HUES64 (cell line): ENCODE data around the gene SCOC.

Experiments
- H3K27ac ChIP-seq: 2 replicates; pipeline ENCODE4 v1.7.0; 2013; ENCODE audit warnings: low read depth, low read length, inconsistent platforms
- H3K27me3 ChIP-seq: 2 replicates; pipeline ENCODE4 v1.6.1; 2013; ENCODE audit warnings: mild to moderate bottlenecking, low read length; ENCODE audit not compliant: insufficient read depth
- H3K36me3 ChIP-seq: 2 replicates; pipeline ENCODE4 v1.6.1; 2013; ENCODE audit warnings: mild to moderate bottlenecking, low read length; ENCODE audit not compliant: insufficient read depth
- H3K4me1 ChIP-seq: 2 replicates; pipeline ENCODE4 v1.6.1; 2013; ENCODE audit warnings: mild to moderate bottlenecking, low read length, moderate library complexity; ENCODE audit not compliant: insufficient read depth
- H3K4me3 ChIP-seq: 2 replicates; pipeline ENCODE4 v1.5.1; 2013; ENCODE audit warnings: mild to moderate bottlenecking, low read length, moderate library complexity
- H3K9ac ChIP-seq: 2 replicates; pipeline ENCODE4 v1.6.1; 2013; ENCODE audit warnings: mild to moderate bottlenecking, low read depth, low read length
- H3K9me3 ChIP-seq: 2 replicates; pipeline ENCODE4 v1.6.1; 2013; ENCODE audit warnings: low read depth, low read length; ENCODE audit not compliant: insufficient read depth
- WGBS: fragments of 150-250, 120-280 bp; methylation state at CpG from one replicate; pipeline ENCODE4 v1.1.7; 2013; ENCODE audit warnings: missing lambda C conversion rate; 5-methylcytosine and 5-hydroxymethylcytosine counted together

SCOC gene

DNA sequence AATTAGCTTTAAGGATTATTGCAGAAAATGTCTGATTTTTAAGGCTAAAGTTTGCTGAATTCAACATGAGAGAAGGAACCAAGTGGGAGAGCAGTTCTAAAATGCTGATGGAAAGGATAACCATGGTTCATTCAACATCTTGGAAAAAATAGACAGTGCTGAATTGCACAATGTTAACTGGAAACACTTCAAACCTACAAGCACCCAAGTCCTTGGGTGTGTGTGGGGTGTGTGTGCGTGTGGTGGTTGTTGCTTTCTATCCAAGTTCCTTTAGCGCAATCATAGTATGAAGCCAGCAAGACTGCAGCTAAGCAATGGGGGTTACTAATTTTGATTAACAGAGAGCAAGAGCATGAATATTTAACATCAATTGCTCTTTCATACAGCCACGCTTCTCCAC is 29.3 kb upstream of the SCOC start:
- no peak overlapping the region for H3K27ac ChIP-seq
- WGBS, result 89% methylated on average over 3 of the region's 3 CpGs
- H3K27me3 ChIP-seq, result no peaks in the 10 kb centered on the region
- peaks cover 22% of the 10 kb centered on the region for H3K4me1 ChIP-seq
- no peaks in the 10 kb centered on the region for H3K36me3 ChIP-seq
- H3K9ac ChIP-seq, result peak overlapping the region; percentile 13; the same call in 1 of the 2 replicates
- H3K9me3 ChIP-seq, result no peaks in the 10 kb centered on the region
- H3K4me3 ChIP-seq, result no peak overlapping the region

GRCh38 chr4:140344621-140345020 is 28.8 kb upstream of the SCOC start:
- H3K27me3 ChIP-seq, result no peaks in the 10 kb centered on the region
- no peaks in the 10 kb centered on the region for H3K9me3 ChIP-seq
- 52% methylated on average over 9 of the region's 9 CpGs for WGBS
- H3K9ac ChIP-seq, result peak overlapping the region; percentile 13; the same call in 1 of the 2 replicates
- H3K4me3 ChIP-seq, result no peak overlapping the region
- peaks cover 28% of the 10 kb centered on the region for H3K4me1 ChIP-seq
- H3K36me3 ChIP-seq, result no peaks in the 10 kb centered on the region
- no peak overlapping the region for H3K27ac ChIP-seq

- no peaks in the 10 kb centered on the region for H3K27me3 ChIP-seq
- no peak overlapping the region for H3K9ac ChIP-seq
- H3K4me3 ChIP-seq, result no peak overlapping the region
- peaks cover 29% of the 10 kb centered on the region for H3K4me1 ChIP-seq
- H3K27ac ChIP-seq, result no peak overlapping the region
- no peaks in the 10 kb centered on the region for H3K9me3 ChIP-seq
- WGBS, result 83% methylated on average over 7 of the region's 9 CpGs
- H3K36me3 ChIP-seq, result no peaks in the 10 kb centered on the region
These were observed 27.3 kb upstream of the SCOC start for GRCh38 chr4:140346136-140346535.

DNA sequence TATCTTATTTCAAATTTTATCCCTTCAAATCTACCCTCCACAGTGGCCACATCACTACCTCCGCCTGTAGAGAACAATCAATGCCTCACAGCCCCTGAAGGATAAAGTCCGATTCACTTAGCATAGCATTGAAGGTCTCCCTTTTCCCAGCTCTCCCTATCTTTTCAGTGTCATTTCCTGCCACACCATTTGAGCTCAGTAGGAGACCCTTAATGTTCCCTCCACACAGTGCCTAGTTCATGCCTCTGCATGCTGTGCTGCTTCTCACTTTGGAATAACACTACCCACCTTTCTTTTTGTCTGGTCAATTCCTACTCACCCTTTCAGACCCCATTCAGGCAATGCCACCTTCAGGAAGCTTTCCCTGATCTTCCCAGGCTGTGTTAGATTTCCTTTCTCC is 23.6 kb upstream of the SCOC start:
- H3K27me3 ChIP-seq, result no peaks in the 10 kb centered on the region
- no peak overlapping the region for H3K4me3 ChIP-seq
- peaks cover 21% of the 10 kb centered on the region for H3K4me1 ChIP-seq
- H3K9me3 ChIP-seq, result no peaks in the 10 kb centered on the region
- no peaks in the 10 kb centered on the region for H3K36me3 ChIP-seq
- no peak overlapping the region for H3K27ac ChIP-seq
- H3K9ac ChIP-seq, result no peak overlapping the region
- WGBS, result 37% methylated on average over 2 of the region's 2 CpGs

DNA sequence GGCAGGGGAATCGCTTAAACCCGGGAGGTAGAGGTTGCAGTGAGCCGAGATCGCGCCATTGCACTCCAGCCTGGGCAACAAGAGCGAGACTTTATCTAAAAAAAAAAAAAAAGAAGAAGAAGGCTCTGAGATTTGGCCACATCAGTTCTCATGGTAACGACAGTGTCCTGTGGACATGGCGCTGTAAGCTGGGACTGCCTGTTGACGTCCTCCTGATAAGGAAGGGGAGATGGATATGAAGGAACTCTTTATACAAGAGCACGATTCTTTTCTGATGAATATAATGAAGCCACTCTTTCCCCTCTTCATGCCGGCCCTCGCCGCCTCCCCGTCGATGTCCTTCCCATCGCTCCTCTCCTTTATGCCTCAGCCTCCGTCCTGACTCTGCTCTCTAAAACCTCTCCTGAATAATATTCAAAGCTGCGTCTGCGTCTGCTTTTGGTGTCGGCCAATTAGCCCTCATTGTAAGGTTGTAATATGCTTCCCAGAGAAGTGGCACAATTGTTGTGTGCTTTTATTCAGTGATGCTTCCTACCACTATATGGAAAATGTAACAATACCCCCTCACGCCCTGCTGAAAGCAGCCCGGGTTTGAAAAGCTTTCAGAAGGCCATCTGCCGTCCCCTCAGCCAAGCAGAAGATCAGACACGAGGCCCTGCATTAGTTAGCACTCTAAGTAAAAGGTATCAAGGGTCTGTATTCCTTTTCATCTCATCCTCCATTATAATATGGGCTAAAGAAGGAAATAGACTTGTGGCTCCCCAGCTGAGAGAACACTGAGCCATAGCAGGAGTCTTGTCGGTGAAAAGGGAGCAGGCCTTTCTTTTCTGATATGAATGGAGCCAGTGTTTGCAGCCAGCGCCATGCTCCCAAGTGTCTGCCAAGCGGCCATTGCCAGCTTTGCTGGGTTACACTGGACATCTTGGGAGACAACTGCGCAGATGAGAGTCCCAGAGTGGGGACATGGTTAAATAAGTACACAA is 22.1 kb upstream of the SCOC start:
- WGBS, result 90% methylated on average over 28 of the region's 28 CpGs
- H3K4me1 ChIP-seq, result peaks cover 14% of the 10 kb centered on the region
- H3K27me3 ChIP-seq, result no peaks in the 10 kb centered on the region
- H3K9me3 ChIP-seq, result no peaks in the 10 kb centered on the region
- H3K4me3 ChIP-seq, result no peak overlapping the region
- H3K27ac ChIP-seq, result no peak overlapping the region
- no peak overlapping the region for H3K9ac ChIP-seq
- no peaks in the 10 kb centered on the region for H3K36me3 ChIP-seq

DNA sequence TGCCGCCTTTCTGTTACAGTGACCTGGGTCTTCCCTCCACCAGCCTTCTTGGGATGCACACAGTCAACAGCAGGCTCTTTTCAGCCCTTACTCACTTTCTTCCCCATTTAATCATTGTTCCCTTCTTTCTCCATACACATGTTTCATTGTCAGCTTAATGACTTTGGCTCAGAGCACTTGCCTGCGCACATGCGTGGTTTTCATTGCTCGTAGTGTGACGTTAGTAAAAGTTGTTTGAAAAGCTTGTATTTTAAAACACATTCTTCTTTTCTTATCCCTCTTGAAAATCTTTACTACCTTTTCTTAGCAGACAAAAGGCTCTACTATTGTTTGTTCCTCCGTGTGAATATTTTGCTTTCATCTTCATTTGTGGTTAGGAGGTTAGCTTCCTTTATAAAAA is 19.7 kb upstream of the SCOC start:
- H3K9me3 ChIP-seq, result no peaks in the 10 kb centered on the region
- H3K27me3 ChIP-seq, result no peaks in the 10 kb centered on the region
- no peaks in the 10 kb centered on the region for H3K36me3 ChIP-seq
- no peak overlapping the region for H3K27ac ChIP-seq
- no peak overlapping the region for H3K4me3 ChIP-seq
- WGBS, result 97% methylated on average over 5 of the region's 6 CpGs
- no peak overlapping the region for H3K9ac ChIP-seq
- peaks cover 10% of the 10 kb centered on the region for H3K4me1 ChIP-seq

DNA sequence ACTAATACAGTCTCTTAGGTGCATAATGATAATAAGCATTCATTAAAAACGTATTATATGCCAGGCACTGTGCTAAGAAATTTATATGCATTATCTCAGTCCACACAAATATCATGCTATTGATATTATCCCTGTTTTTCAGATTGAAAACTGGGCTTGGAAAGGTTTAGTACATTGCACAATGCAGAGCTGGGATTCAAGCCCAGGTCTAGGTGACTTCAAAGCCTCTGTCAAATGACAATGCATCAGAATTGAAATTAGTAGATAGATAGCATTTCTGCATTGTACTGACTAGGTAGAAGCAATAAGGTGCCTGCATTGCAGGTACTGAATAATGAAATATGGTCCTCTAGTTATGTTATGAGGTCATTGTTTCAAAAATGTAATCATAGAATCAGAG is 18.2 kb upstream of the SCOC start:
- no peaks in the 10 kb centered on the region for H3K27me3 ChIP-seq
- no peaks in the 10 kb centered on the region for H3K36me3 ChIP-seq
- no peak overlapping the region for H3K27ac ChIP-seq
- no peak overlapping the region for H3K4me3 ChIP-seq
- no peaks in the 10 kb centered on the region for H3K9me3 ChIP-seq
- H3K9ac ChIP-seq, result no peak overlapping the region
- 100% methylated on average over 1 of the region's 1 CpG for WGBS
- no peaks in the 10 kb centered on the region; the same call in 1 of the 2 replicates for H3K4me1 ChIP-seq

DNA sequence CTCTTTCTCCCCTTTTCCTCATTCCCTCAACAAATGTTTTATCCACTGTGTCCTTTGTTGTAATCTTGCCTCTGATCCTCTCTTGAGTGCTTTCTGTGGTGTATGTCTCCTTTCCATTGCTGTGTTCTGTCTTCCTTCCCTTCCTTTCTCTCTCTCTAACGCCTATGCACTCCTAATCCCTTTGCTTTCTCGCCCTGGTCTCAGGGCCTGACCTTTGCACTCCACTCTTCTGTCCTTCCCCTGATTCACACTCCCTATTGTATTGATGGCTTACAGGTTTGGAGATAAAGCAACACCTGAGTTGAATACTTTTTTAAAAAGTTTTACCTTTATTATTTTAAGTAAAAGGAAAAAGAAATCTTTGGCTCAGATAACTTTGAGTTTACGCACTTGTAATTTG is 15.6 kb upstream of the SCOC start:
- Histone ChIP-seq H3K27me3 (no peaks in the 10 kb centered on the region), H3K27ac (no peak overlapping the region), H3K9me3 (no peaks in the 10 kb centered on the region), H3K9ac (no peak overlapping the region), H3K4me3 (no peak overlapping the region), H3K4me1 (no peaks in the 10 kb centered on the region), H3K36me3 (no peaks in the 10 kb centered on the region)
- 78% methylated on average over 3 of the region's 3 CpGs for WGBS

- Histone ChIP-seq H3K27ac (no peak overlapping the region), H3K27me3 (no peaks in the 10 kb centered on the region), H3K4me3 (no peak overlapping the region), H3K9me3 (no peaks in the 10 kb centered on the region), H3K36me3 (no peaks in the 10 kb centered on the region), H3K9ac (no peak overlapping the region), H3K4me1 (no peaks in the 10 kb centered on the region)
- 0% methylated on average over 1 of the region's 1 CpG for WGBS
These were observed 15.2 kb upstream of the SCOC start for GRCh38 chr4:140358281-140358680.

- no peak overlapping the region for H3K9ac ChIP-seq
- H3K4me3 ChIP-seq, result no peak overlapping the region
- H3K27ac ChIP-seq, result no peak overlapping the region
- no peaks in the 10 kb centered on the region for H3K9me3 ChIP-seq
- H3K36me3 ChIP-seq, result no peaks in the 10 kb centered on the region
- no peaks in the 10 kb centered on the region for H3K27me3 ChIP-seq
- 46% methylated on average over 7 of the region's 7 CpGs for WGBS
- no peaks in the 10 kb centered on the region for H3K4me1 ChIP-seq
These were observed 13.7 kb upstream of the SCOC start for GRCh38 chr4:140359562-140360427.

DNA sequence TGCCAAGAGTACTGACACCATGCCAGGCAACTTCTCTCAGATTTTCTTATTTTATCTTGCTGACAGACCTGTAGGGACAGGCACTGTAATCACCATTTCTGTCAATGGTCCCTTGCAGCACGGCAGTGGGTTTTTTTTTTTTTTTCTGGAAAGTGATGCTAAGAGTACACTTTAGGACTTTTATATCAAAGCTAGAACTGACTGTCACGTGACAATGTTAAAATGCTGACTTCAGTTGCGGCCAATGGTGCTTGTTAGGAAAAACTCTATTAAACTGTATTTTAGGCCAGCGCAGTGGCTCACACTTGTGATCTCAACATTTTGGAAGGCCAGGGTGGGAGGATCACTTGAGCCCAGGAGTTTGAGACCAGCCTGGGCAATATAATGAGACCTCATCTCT is 12.3 kb upstream of the SCOC start:
- no peak overlapping the region for H3K27ac ChIP-seq
- no peak overlapping the region for H3K9ac ChIP-seq
- H3K27me3 ChIP-seq, result peaks cover 2% of the 10 kb centered on the region; the same call in 1 of the 2 replicates
- no peaks in the 10 kb centered on the region for H3K9me3 ChIP-seq
- no peaks in the 10 kb centered on the region for H3K36me3 ChIP-seq
- no peaks in the 10 kb centered on the region for H3K4me1 ChIP-seq
- WGBS, result 90% methylated on average over 4 of the region's 4 CpGs
- no peak overlapping the region for H3K4me3 ChIP-seq
